ENCODE results near the gene COL15A1. TPM values are rescaled to one million over a fixed set of nuclear protein-coding genes. Genes with fewer than 3 reads are reported as not detected.
A peak's percentile ranks its signal among the peaks of the same experiment; 100 is the strongest.

COL15A1 gene
- total and polyA plus RNA-seq, 3 experiments from 2014 or later: 0.07 TPM; not detected in 2

- ChIA-PET CTCF (no interaction called here), POLR2A (no interaction called here)
- no peak for DNase-seq
- H3K36me3 Mint-ChIP-seq: peaks cover 0 to 18% (median 3%) of the 10 kb centered on the region in 3 donors
- peaks cover 0 to 16% (median 6%) of the 10 kb centered on the region in 5 donors for H3K9me3 Mint-ChIP-seq
- no peaks in the 10 kb centered on the region for H3K27me3 Mint-ChIP-seq
- no peak overlapping the region for H3K4me3 Mint-ChIP-seq
- peaks cover 23 to 28% (median 25%) of the 10 kb centered on the region in 3 donors for H3K4me1 Mint-ChIP-seq
- Histone ChIP-seq H3K4me1 (ENCODE audit: insufficient read depth, low read length) (peaks cover 4% of the 10 kb centered on the region), H3K9me3 (ENCODE audit: low read length) (no peaks in the 10 kb centered on the region), H3K36me3 (ENCODE audit: insufficient read depth, low read length) (no peaks in the 10 kb centered on the region), H3K27ac (ENCODE audit: low read depth, low read length) (no peak overlapping the region), H3K4me3 (ENCODE audit: low read length) (no peak overlapping the region), H3K27me3 (ENCODE audit: insufficient read depth, low read length, poor library complexity, severe bottlenecking) (no peaks in the 10 kb centered on the region)
- H3K27ac Mint-ChIP-seq: peak overlapping the region in 1 of 8 donors; percentile 32
Observed at GRCh38 chr9:99042620-99043019, 98.9 kb downstream of the COL15A1 start.

DNA sequence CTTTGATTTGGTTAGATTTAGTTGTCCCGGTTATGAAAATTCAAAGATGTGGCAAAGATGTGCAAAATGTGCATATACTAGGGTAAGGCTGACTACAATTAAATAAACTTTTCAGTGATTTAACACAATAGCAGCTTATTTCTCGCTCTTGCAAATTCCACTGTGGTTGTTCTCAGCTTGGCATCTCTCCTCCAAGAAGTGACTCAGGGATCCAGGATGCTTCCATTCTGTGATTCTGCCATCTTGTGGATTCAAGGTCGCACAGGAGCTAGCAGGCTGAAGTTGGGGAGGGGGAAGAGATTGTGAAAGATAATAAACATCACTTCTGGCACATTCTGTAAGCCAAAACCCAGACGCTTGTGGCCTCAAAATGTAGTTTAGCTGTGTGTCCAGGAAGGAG lies 101.1 kb downstream of the COL15A1 start:
- no peak for DNase-seq
- no peak overlapping the region for H3K27ac ChIP-seq (ENCODE audit: low read depth, low read length)
- Mint-ChIP-seq H3K27me3 (no peaks in the 10 kb centered on the region), H3K36me3 (peaks cover 0 to 18% (median 3%) of the 10 kb centered on the region in 3 donors), H3K4me3 (no peak overlapping the region), H3K4me1 (peaks cover 33 to 40% (median 34%) of the 10 kb centered on the region in 3 donors), H3K9me3 (peaks cover 0 to 16% (median 6%) of the 10 kb centered on the region in 5 donors), H3K27ac (peak overlapping the region in 1 of 8 donors; percentile 8)
- ChIA-PET POLR2A (no interaction called here), CTCF (interaction anchor here (1.7 to 2.9 kb wide), 2 partner anchors 10 to 31 kb away, joined by 4 to 12 read pairs; no protein-coding TSS in a partner anchor)
- H3K4me3 ChIP-seq (ENCODE audit: low read length): no peak overlapping the region
- H3K9me3 ChIP-seq (ENCODE audit: low read length): no peaks in the 10 kb centered on the region
- peaks cover 11% of the 10 kb centered on the region for H3K4me1 ChIP-seq (ENCODE audit: insufficient read depth, low read length)
- H3K27me3 ChIP-seq (ENCODE audit: insufficient read depth, low read length, poor library complexity, severe bottlenecking): no peaks in the 10 kb centered on the region
- no peaks in the 10 kb centered on the region for H3K36me3 ChIP-seq (ENCODE audit: insufficient read depth, low read length)

DNA sequence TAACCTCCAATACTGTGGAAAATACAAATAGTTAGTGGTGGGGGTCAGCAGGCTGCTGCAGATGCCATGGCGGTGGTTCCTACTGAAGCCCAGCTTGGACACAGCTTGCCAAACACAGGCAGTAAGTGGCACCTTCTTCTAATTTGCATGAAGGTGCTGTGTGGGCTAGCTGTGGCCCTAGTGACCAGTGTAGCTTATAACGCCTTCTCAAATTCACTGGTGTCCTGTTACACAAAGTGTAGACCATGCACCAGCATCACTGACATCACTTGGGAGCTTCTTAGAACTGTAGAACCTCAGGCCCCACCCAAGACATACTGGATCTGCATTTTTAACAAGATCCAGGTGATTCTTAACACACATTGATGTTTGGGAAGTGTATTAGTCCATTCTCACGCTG lies 102.4 kb downstream of the COL15A1 start:
- peaks cover 34 to 45% (median 36%) of the 10 kb centered on the region in 3 donors for H3K4me1 Mint-ChIP-seq
- DNase-seq: no peak

DNA sequence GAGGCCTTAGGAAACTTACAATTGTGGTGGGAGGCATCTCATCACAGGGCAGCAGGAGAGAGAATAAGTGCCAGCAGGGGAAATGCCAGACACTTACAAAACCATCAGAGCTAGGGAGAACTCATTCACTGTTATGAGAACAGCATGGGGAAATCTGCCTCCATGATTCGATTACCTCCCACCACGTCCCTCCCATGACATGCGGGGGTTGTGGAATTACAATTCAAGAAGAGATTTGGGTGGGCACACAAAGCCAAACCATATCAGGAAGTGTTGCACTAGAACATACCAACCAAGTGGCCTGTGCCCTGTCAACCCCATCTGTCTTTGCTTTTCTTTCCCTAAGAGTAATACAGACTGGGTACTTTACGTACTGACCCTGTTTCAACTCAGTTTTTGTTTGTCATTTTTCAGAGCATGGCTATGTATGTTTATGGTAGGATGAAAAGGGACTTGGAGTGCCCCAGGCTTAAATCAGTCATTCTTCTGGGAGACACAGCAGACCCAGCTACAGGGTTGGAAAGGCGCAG lies 102.9 kb downstream of the COL15A1 start:
- ChIA-PET CTCF (interaction anchor here (1.7 to 2.9 kb wide), 3 partner anchors 11 to 33 kb away, joined by 4 to 12 read pairs (median 5); no protein-coding TSS in a partner anchor), POLR2A (no interaction called here)
- no peak for DNase-seq
- Mint-ChIP-seq H3K4me1 (peaks cover 30 to 45% (median 32%) of the 10 kb centered on the region in 3 donors), H3K9me3 (peaks cover 0 to 16% (median 6%) of the 10 kb centered on the region in 5 donors), H3K4me3 (no peak overlapping the region), H3K27ac (no peak overlapping the region), H3K27me3 (no peaks in the 10 kb centered on the region), H3K36me3 (peaks cover 0 to 18% (median 3%) of the 10 kb centered on the region in 3 donors)
- Histone ChIP-seq H3K27ac (ENCODE audit: low read depth, low read length) (no peak overlapping the region), H3K9me3 (ENCODE audit: low read length) (no peaks in the 10 kb centered on the region), H3K4me3 (ENCODE audit: low read length) (no peak overlapping the region), H3K4me1 (ENCODE audit: insufficient read depth, low read length) (peaks cover 12% of the 10 kb centered on the region), H3K36me3 (ENCODE audit: insufficient read depth, low read length) (no peaks in the 10 kb centered on the region), H3K27me3 (ENCODE audit: insufficient read depth, low read length, poor library complexity, severe bottlenecking) (no peaks in the 10 kb centered on the region)

More for the DNA sequence above, 102.4 kb downstream of the COL15A1 start:
- Histone ChIP-seq H3K27me3 (ENCODE audit: insufficient read depth, low read length, poor library complexity, severe bottlenecking) (no peaks in the 10 kb centered on the region), H3K36me3 (ENCODE audit: insufficient read depth, low read length) (no peaks in the 10 kb centered on the region), H3K9me3 (ENCODE audit: low read length) (no peaks in the 10 kb centered on the region), H3K4me3 (ENCODE audit: low read length) (no peak overlapping the region), H3K27ac (ENCODE audit: low read depth, low read length) (no peak overlapping the region), H3K4me1 (ENCODE audit: insufficient read depth, low read length) (peaks cover 11% of the 10 kb centered on the region)
- H3K27me3 Mint-ChIP-seq: no peaks in the 10 kb centered on the region
- ChIA-PET CTCF (interaction anchor here (1.7 to 2.9 kb wide), 2 partner anchors 11 to 32 kb away, joined by 4 to 12 read pairs; no protein-coding TSS in a partner anchor), POLR2A (no interaction called here)
- H3K36me3 Mint-ChIP-seq: peaks cover 0 to 18% (median 3%) of the 10 kb centered on the region in 3 donors
- H3K9me3 Mint-ChIP-seq: peaks cover 0 to 16% (median 6%) of the 10 kb centered on the region in 5 donors
- no peak overlapping the region for H3K27ac Mint-ChIP-seq
- H3K4me3 Mint-ChIP-seq: no peak overlapping the region

DNA sequence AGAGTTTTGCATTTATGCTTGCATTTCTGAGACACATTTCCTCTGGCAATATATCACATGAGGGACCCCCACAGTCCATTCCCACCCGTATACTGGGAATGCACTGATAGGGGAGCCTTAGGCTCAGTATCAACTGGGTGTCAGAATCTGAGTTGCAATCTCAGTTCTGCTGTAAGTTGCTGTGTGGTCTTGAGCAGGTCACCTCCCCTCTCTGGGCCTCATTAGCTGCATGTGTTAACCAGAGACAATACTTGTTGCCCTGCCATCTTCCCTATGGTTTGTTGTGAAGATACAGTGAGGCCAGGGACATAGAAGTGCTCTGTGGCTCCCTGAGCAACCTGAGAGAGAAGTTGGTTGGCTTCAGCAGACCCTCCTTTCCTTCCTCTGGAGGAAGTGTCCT lies 105.5 kb downstream of the COL15A1 start:
- Mint-ChIP-seq H3K4me3 (peak overlapping the region in 1 of 7 donors; percentile 20), H3K36me3 (peaks cover 0 to 13% (median 3%) of the 10 kb centered on the region in 3 donors), H3K27ac (peak overlapping the region in 2 of 8 donors; percentile 6 to 57), H3K9me3 (peaks cover 0 to 10% (median 6%) of the 10 kb centered on the region in 5 donors), H3K4me1 (peaks cover 56 to 67% (median 57%) of the 10 kb centered on the region in 3 donors), H3K27me3 (no peaks in the 10 kb centered on the region)
- Histone ChIP-seq H3K27me3 (ENCODE audit: insufficient read depth, low read length, poor library complexity, severe bottlenecking) (no peaks in the 10 kb centered on the region), H3K4me3 (ENCODE audit: low read length) (no peak overlapping the region), H3K9me3 (ENCODE audit: low read length) (no peaks in the 10 kb centered on the region), H3K36me3 (ENCODE audit: insufficient read depth, low read length) (no peaks in the 10 kb centered on the region), H3K4me1 (ENCODE audit: insufficient read depth, low read length) (peaks cover 38% of the 10 kb centered on the region), H3K27ac (ENCODE audit: low read depth, low read length) (no peak overlapping the region)
- POLR2A ChIA-PET: no interaction called here
- no peak for DNase-seq
- CTCF ChIA-PET: interaction anchor here (0.9 to 1.2 kb wide), 3 partner anchors 11 to 50 kb away, joined by 3 to 4 read pairs (median 4); no protein-coding TSS in a partner anchor

DNA sequence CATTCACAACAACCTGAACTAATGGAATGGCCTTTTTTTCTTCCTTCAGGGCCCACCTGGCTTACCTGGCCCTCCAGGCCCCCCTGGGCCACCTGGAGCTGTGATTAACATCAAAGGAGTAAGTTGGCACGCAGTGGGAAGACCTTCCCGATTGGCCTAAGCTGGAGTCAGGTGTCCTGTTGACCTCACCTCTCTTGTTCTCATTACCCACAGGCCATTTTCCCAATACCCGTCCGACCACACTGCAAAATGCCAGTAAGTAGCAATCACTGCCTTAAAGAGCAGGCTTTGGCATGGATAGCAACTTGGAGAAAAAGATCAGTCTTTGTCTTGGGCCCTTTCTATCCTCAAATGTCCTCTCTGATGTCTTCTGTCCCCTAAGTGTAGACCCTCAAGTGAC lies 105.9 kb downstream of the COL15A1 start:
- Histone ChIP-seq H3K27ac (ENCODE audit: low read depth, low read length) (no peak overlapping the region), H3K27me3 (ENCODE audit: insufficient read depth, low read length, poor library complexity, severe bottlenecking) (no peaks in the 10 kb centered on the region), H3K36me3 (ENCODE audit: insufficient read depth, low read length) (no peaks in the 10 kb centered on the region), H3K9me3 (ENCODE audit: low read length) (no peaks in the 10 kb centered on the region), H3K4me3 (ENCODE audit: low read length) (no peak overlapping the region), H3K4me1 (ENCODE audit: insufficient read depth, low read length) (peaks cover 42% of the 10 kb centered on the region)
- H3K9me3 Mint-ChIP-seq: peaks cover 0 to 6% (median 2%) of the 10 kb centered on the region in 5 donors
- H3K4me3 Mint-ChIP-seq: no peak overlapping the region
- H3K36me3 Mint-ChIP-seq: peaks cover 0 to 8% (median 2%) of the 10 kb centered on the region in 3 donors
- H3K4me1 Mint-ChIP-seq: peaks cover 60 to 72% (median 61%) of the 10 kb centered on the region in 3 donors
- H3K27ac Mint-ChIP-seq: peak overlapping the region in 2 of 8 donors; percentile 25 to 38
- POLR2A ChIA-PET: no interaction called here
- no peak for DNase-seq
- H3K27me3 Mint-ChIP-seq: no peaks in the 10 kb centered on the region
- CTCF ChIA-PET: interaction anchor here (1.2 to 1.5 kb wide), 3 partner anchors 11 to 47 kb away, joined by 3 to 4 read pairs (median 4); no protein-coding TSS in a partner anchor

- CTCF ChIA-PET: interaction anchor here (1.2 to 2.9 kb wide), 4 partner anchors 12 to 54 kb away, joined by 3 to 12 read pairs (median 4); partner anchors contain the start of gene TGFBR1
- POLR2A ChIA-PET: no interaction called here
- Histone ChIP-seq H3K9me3 (ENCODE audit: low read length) (no peaks in the 10 kb centered on the region), H3K4me1 (ENCODE audit: insufficient read depth, low read length) (peaks cover 50% of the 10 kb centered on the region), H3K4me3 (ENCODE audit: low read length) (no peak overlapping the region), H3K27ac (ENCODE audit: low read depth, low read length) (no peak overlapping the region), H3K27me3 (ENCODE audit: insufficient read depth, low read length, poor library complexity, severe bottlenecking) (no peaks in the 10 kb centered on the region), H3K36me3 (ENCODE audit: insufficient read depth, low read length) (no peaks in the 10 kb centered on the region)
- DNase-seq: no peak
- Mint-ChIP-seq H3K36me3 (peaks cover 0 to under 1% (median 0%) of the 10 kb centered on the region in 3 donors), H3K4me3 (no peak overlapping the region), H3K27me3 (no peaks in the 10 kb centered on the region), H3K9me3 (peaks cover 0 to under 1% (median 0%) of the 10 kb centered on the region in 5 donors), H3K4me1 (peaks cover 65 to 79% (median 67%) of the 10 kb centered on the region in 3 donors), H3K27ac (no peak overlapping the region)
Observed at GRCh38 chr9:99050292-99050911, 106.7 kb downstream of the COL15A1 start.

GRCh38 chr9:99050924-99051323 lies 107.2 kb downstream of the COL15A1 start:
- Mint-ChIP-seq H3K9me3 (peaks cover 0 to 2% (median 0%) of the 10 kb centered on the region in 5 donors), H3K27ac (peak overlapping the region in 1 of 8 donors; percentile 90), H3K4me3 (no peak overlapping the region), H3K27me3 (no peaks in the 10 kb centered on the region), H3K36me3 (peaks cover 0 to 5% (median 0%) of the 10 kb centered on the region in 3 donors), H3K4me1 (peaks cover 69 to 84% (median 73%) of the 10 kb centered on the region in 3 donors)
- no peak for DNase-seq
- CTCF ChIA-PET: interaction anchor here (1.5 to 3.0 kb wide), 5 partner anchors 12 to 89 kb away, joined by 3 to 12 read pairs (median 6); partner anchors contain the start of gene TGFBR1
- Histone ChIP-seq H3K9me3 (ENCODE audit: low read length) (no peaks in the 10 kb centered on the region), H3K36me3 (ENCODE audit: insufficient read depth, low read length) (no peaks in the 10 kb centered on the region), H3K27me3 (ENCODE audit: insufficient read depth, low read length, poor library complexity, severe bottlenecking) (no peaks in the 10 kb centered on the region), H3K27ac (ENCODE audit: low read depth, low read length) (no peak overlapping the region), H3K4me3 (ENCODE audit: low read length) (no peak overlapping the region), H3K4me1 (ENCODE audit: insufficient read depth, low read length) (peaks cover 55% of the 10 kb centered on the region)
- POLR2A ChIA-PET: interaction anchor here (0.8 kb wide), 1 partner anchor 15 kb away, joined by 9 read pairs; no protein-coding TSS in a partner anchor
